HEK293T (cell line): ENCODE measurements around the gene BCL2.

Experiments used
- BHLHE40 ChIP-seq: fragments of 450-650 bp; IDR thresholded peaks from 2 replicates; pipeline ENCODE4 v1.6.1; 2016; ENCODE audit warnings: mild to moderate bottlenecking, moderate library complexity, borderline replicate concordance
- ELF4 ChIP-seq: fragments of 450-650 bp; IDR thresholded peaks from 2 replicates; pipeline ENCODE4 v1.6.1; 2017; ENCODE audit warnings: antibody characterized with exemption
- FOXA1 ChIP-seq: fragments of 450-650 bp; IDR thresholded peaks from 2 replicates; pipeline ENCODE4 v1.6.1; 2016; ENCODE audit warnings: mild to moderate bottlenecking
- FOXM1 ChIP-seq: fragments of 450-650 bp; IDR thresholded peaks from 2 replicates; pipeline ENCODE4 v1.6.1; 2017; ENCODE audit warnings: mild to moderate bottlenecking, borderline replicate concordance
- HDGF ChIP-seq: fragments of 450-650 bp; IDR thresholded peaks from 2 replicates; pipeline ENCODE4 v1.6.1; 2017; ENCODE audit warnings: antibody characterized with exemption, borderline replicate concordance
- PKNOX1 ChIP-seq: fragments of 450-650 bp; IDR thresholded peaks from 2 replicates; pipeline ENCODE4 v1.6.1; 2016
- SP1 ChIP-seq: fragments of 450-650 bp; IDR thresholded peaks from 2 replicates; pipeline ENCODE4 v1.6.1; 2017
- SUZ12 ChIP-seq: fragments of 450-650 bp; IDR thresholded peaks from 2 replicates; pipeline ENCODE4 v1.6.1; 2016; ENCODE audit warnings: mild to moderate bottlenecking

- TF ChIP-seq ELF4 (no peak), SP1 (no peak), HDGF (no peak), FOXM1 (no peak), FOXA1 (no peak), SUZ12 (no peak), BHLHE40 (no peak), PKNOX1 (no peak)
Measured at GRCh38 chr18:63186520-63187222, 132.9 kb downstream of the BCL2 start.
